ENCODE measurements around the gene NBPF26. TPM values are rescaled to one million over a fixed set of nuclear protein-coding genes. Genes with fewer than 3 reads are reported as not detected.

The NBPF26 gene
- total RNA-seq (2022; extraction: Qiagen RNA extraction; ENCODE audit: low read depth) = 2.5 to 6.9 TPM (median 3.8 TPM) in 5 replicates

DNA sequence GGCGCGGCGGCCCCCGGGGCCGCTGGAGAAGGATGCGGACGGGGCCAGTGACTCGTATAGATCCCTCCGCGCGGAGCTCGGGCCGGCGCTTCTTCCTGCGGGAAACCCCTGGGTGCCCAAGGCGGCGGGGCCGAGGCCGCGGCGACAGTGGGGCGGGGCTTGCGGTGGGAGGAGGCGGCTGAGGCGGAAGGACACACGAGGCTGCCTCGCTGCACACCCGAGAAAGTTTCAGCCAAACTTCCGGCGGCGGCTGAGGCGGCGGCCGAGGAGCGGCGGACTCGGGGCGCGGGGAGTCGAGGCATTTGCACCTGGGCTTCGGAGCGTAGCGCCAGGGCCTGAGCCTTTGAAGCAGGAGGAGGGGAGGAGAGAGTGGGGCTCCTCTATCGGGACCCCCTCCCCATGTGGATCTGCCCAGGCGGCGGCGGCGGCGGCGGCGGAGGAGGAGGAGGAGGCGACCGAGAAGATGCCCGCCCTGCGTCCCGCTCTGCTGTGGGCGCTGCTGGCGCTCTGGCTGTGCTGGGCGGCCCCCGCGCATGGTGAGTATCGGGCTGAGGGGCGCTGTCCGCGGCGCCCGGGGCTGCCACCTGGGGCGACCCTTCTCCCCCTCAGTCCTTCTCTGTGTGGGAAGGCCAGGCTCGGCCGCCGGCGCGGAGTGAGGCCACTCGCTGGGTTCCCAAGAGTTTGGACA, at the start of gene NBPF26:
Gene NBPF26 (plus strand): TSS at position 231 of the 688 bp plus-strand sequence.

Other genes with a start within 250 kb of the NBPF26 start
- not detected in 5 replicates for gene PPIAL4A, start 165.8 kb downstream of the NBPF26 start, total RNA-seq (2022; extraction: Qiagen RNA extraction; ENCODE audit: low read depth)